ENCODE measurements around the gene TNFSF11.

- TF ChIP-seq CTCF (conservative IDR thresholded peaks at IDR 0.05; ENCODE audit: low read length) = no peak
- TF ChIP-seq EZH2phosphoT487 (IDR thresholded peaks at IDR 0.05; ENCODE audit: borderline replicate concordance) = no peak
Observed at GRCh38 chr13:42656161-42656560, 82.2 kb downstream of the TNFSF11 start.

All from Loucy (cell line).